Measurements from ENCODE around the gene REPS2.
"Not testable (repeated sequence)": the region's sequence is repeated elsewhere in the genome, so short reads cannot be mapped to it uniquely, and the experiment has no call there.

REPS2 gene

DNA sequence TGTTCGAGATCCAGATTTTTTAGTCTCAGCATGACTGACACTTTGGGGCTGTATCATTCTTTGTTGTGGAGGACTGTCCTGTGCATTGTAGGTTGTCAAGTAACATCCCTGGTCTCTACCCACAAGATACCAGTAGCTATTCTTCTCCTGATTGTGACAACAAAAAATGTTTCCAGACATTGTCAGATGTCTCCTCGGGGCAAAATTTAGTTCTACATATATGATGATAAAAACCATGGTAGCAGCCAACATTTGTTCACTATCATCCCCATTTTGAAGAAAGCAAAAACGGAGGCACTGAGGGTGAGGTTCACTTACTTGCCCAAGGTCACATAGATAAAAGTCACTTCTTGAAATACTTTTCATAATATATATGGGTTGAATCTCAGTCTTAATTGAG, 11.3 kb downstream of the REPS2 start:
- FAIRE-seq (no peak), DNase-seq (ENCODE audit: insufficient read length, low spot score) (no peak)
- TF ChIP-seq TAF1 (IDR thresholded peaks at IDR 0.05; ENCODE audit: low read depth, low read length) = no peak
- TF ChIP-seq POLR2AphosphoS5 (IDR thresholded peaks at IDR 0.05; ENCODE audit: low read depth, low read length) = no peak
- TF ChIP-seq PAX5 (IDR thresholded peaks at IDR 0.05; ENCODE audit: insufficient read depth, low read length, severe bottlenecking) = no peak
- TF ChIP-seq POU2F2 (IDR thresholded peaks at IDR 0.05; ENCODE audit: low read depth, low read length) = no peak
- no peak for TF ChIP-seq SPI1 (IDR thresholded peaks at IDR 0.05; ENCODE audit: low read depth, low read length)
- no peak for TF ChIP-seq POLR2A (IDR thresholded peaks at IDR 0.05; ENCODE audit: low read depth, low read length)

DNA sequence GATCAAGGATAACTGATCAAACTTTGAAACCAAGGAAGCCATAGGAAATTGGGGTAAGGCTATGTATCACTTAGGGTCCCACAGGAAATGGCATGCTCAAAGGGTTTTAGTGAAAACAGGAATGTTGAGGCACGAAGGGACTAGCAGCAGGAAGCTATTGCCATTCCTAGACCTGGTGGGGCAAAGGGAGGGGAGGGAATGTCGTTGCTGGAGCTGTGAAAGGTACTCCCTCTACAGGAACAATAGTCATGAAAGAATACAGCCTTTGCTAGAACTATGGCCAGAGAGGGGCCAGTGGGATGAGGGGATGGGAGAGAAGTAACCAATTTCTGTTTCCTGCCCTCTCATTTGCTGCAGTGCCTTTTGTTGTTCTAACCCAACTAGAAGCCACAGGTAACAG, 11.9 kb downstream of the REPS2 start:
- TF ChIP-seq PAX5 (IDR thresholded peaks at IDR 0.05; ENCODE audit: insufficient read depth, low read length, severe bottlenecking) (no peak), POLR2AphosphoS5 (IDR thresholded peaks at IDR 0.05; ENCODE audit: low read depth, low read length) (no peak), TAF1 (IDR thresholded peaks at IDR 0.05; ENCODE audit: low read depth, low read length) (no peak), POLR2A (IDR thresholded peaks at IDR 0.05; ENCODE audit: low read depth, low read length) (no peak), POU2F2 (IDR thresholded peaks at IDR 0.05; ENCODE audit: low read depth, low read length) (no peak), SPI1 (IDR thresholded peaks at IDR 0.05; ENCODE audit: low read depth, low read length) (no peak)
- FAIRE-seq (no peak), DNase-seq (ENCODE audit: insufficient read length, low spot score) (no peak)

GRCh38 chrX:16962661-16963060, 16.2 kb downstream of the REPS2 start:
- not testable (repeated sequence) for FAIRE-seq; DNase-seq (ENCODE audit: insufficient read length, low spot score)

DNA sequence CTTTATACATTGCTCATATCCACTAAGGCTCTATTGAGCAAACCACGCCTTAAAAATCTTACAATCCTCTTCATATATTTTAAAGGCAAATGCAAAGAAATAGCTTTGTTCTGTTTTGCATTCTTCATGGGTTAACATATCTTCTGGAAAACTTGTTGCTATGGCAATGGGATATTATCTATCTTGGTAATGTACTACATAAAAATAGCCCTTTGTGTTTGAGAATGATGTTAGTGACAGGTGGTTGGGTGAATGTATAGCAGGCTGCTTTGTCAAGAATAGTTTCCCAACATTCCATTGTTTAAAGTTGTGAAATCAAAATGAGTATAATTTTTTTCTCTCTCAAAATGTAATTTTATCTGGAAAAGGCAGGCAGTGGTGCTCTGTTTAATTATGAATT, 16.8 kb downstream of the REPS2 start:
- no peak for TF ChIP-seq POLR2AphosphoS5 (IDR thresholded peaks at IDR 0.05; ENCODE audit: low read depth, low read length)
- TF ChIP-seq SPI1 (IDR thresholded peaks at IDR 0.05; ENCODE audit: low read depth, low read length) = no peak
- no peak for TF ChIP-seq POU2F2 (IDR thresholded peaks at IDR 0.05; ENCODE audit: low read depth, low read length)
- TF ChIP-seq TAF1 (IDR thresholded peaks at IDR 0.05; ENCODE audit: low read depth, low read length) = no peak
- TF ChIP-seq PAX5 (IDR thresholded peaks at IDR 0.05; ENCODE audit: insufficient read depth, low read length, severe bottlenecking) = no peak
- TF ChIP-seq POLR2A (IDR thresholded peaks at IDR 0.05; ENCODE audit: low read depth, low read length) = no peak
- FAIRE-seq = no peak
- no peak for DNase-seq (ENCODE audit: insufficient read length, low spot score)

DNA sequence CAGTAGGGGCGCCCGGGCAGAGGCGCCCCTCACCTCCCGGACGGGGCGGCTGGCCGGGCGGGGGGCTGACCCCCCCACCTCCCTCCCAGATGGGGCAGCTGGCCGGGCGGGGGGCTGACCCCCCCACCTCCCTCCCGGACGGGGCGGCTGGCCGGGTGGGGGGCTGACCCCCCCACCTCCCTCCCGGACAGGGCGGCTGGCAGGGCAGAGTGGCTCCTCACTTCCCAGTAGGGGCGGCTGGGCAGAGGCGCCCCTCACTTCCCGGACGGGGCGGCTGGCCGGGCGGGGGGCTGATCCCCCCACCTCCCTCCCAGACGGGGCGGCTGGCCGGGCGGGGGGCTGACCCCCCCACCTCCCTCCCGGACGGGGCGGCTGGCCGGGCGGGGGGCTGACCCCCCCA, 18.5 kb downstream of the REPS2 start:
- not testable (repeated sequence) for DNase-seq (ENCODE audit: insufficient read length, low spot score); FAIRE-seq

GRCh38 chrX:16966752-16967448, 20.4 kb downstream of the REPS2 start:
- no peak for TF ChIP-seq POLR2A (IDR thresholded peaks at IDR 0.05; ENCODE audit: low read depth, low read length)
- TF ChIP-seq PAX5 (IDR thresholded peaks at IDR 0.05; ENCODE audit: insufficient read depth, low read length, severe bottlenecking) = no peak
- no peak for TF ChIP-seq TAF1 (IDR thresholded peaks at IDR 0.05; ENCODE audit: low read depth, low read length)
- no peak for TF ChIP-seq POU2F2 (IDR thresholded peaks at IDR 0.05; ENCODE audit: low read depth, low read length)
- no peak for TF ChIP-seq POLR2AphosphoS5 (IDR thresholded peaks at IDR 0.05; ENCODE audit: low read depth, low read length)
- TF ChIP-seq SPI1 (IDR thresholded peaks at IDR 0.05; ENCODE audit: low read depth, low read length) = no peak
- DNase-seq (ENCODE audit: insufficient read length, low spot score) (no peak), FAIRE-seq (no peak)

GRCh38 chrX:16968753-16969152, 22.3 kb downstream of the REPS2 start:
- DNase-seq (ENCODE audit: insufficient read length, low spot score); FAIRE-seq: not testable (repeated sequence)

DNA sequence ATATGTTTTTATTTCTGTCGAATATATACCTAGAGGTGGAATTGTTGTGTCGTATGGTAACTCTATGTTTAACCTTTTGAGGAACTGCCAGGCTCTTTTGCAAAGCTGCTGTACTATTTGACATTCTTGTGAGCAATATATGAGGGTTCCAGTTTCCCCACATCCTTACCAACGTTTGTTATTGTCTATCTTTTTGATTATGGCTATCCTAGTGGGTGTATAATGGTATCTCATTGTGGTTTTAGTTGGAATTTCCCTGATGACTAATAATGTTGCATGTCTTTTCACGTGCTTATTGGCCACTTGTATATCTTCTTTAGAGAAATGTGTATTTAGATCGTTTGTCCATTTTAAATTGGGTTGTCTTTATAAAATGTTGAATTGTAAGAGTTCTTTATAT, 24.5 kb downstream of the REPS2 start:
- no peak for DNase-seq (ENCODE audit: insufficient read length, low spot score)
- TF ChIP-seq SPI1 (IDR thresholded peaks at IDR 0.05; ENCODE audit: low read depth, low read length) (no peak), PAX5 (IDR thresholded peaks at IDR 0.05; ENCODE audit: insufficient read depth, low read length, severe bottlenecking) (no peak), POU2F2 (IDR thresholded peaks at IDR 0.05; ENCODE audit: low read depth, low read length) (no peak), POLR2AphosphoS5 (IDR thresholded peaks at IDR 0.05; ENCODE audit: low read depth, low read length) (no peak), TAF1 (IDR thresholded peaks at IDR 0.05; ENCODE audit: low read depth, low read length) (no peak), POLR2A (IDR thresholded peaks at IDR 0.05; ENCODE audit: low read depth, low read length) (no peak)
- FAIRE-seq = peak; percentile 40

GRCh38 chrX:16971694-16972093, 25.2 kb downstream of the REPS2 start:
- DNase-seq (ENCODE audit: insufficient read length, low spot score) (no peak), FAIRE-seq (peak; percentile 62)
- TF ChIP-seq SPI1 (IDR thresholded peaks at IDR 0.05; ENCODE audit: low read depth, low read length) (no peak), POLR2AphosphoS5 (IDR thresholded peaks at IDR 0.05; ENCODE audit: low read depth, low read length) (no peak), TAF1 (IDR thresholded peaks at IDR 0.05; ENCODE audit: low read depth, low read length) (no peak), POU2F2 (IDR thresholded peaks at IDR 0.05; ENCODE audit: low read depth, low read length) (no peak), POLR2A (IDR thresholded peaks at IDR 0.05; ENCODE audit: low read depth, low read length) (no peak), PAX5 (IDR thresholded peaks at IDR 0.05; ENCODE audit: insufficient read depth, low read length, severe bottlenecking) (no peak)

GRCh38 chrX:16975233-16975632, 28.8 kb downstream of the REPS2 start:
- TF ChIP-seq SPI1 (IDR thresholded peaks at IDR 0.05; ENCODE audit: low read depth, low read length) = no peak
- TF ChIP-seq POLR2AphosphoS5 (IDR thresholded peaks at IDR 0.05; ENCODE audit: low read depth, low read length) = no peak
- no peak for TF ChIP-seq POLR2A (IDR thresholded peaks at IDR 0.05; ENCODE audit: low read depth, low read length)
- no peak for TF ChIP-seq TAF1 (IDR thresholded peaks at IDR 0.05; ENCODE audit: low read depth, low read length)
- TF ChIP-seq PAX5 (IDR thresholded peaks at IDR 0.05; ENCODE audit: insufficient read depth, low read length, severe bottlenecking) = no peak
- no peak for TF ChIP-seq POU2F2 (IDR thresholded peaks at IDR 0.05; ENCODE audit: low read depth, low read length)
- DNase-seq (ENCODE audit: insufficient read length, low spot score) (no peak), FAIRE-seq (no peak)

GRCh38 chrX:16977771-16978170, 31.3 kb downstream of the REPS2 start:
- TF ChIP-seq PAX5 (IDR thresholded peaks at IDR 0.05; ENCODE audit: insufficient read depth, low read length, severe bottlenecking) (no peak), TAF1 (IDR thresholded peaks at IDR 0.05; ENCODE audit: low read depth, low read length) (no peak), POLR2A (IDR thresholded peaks at IDR 0.05; ENCODE audit: low read depth, low read length) (no peak), POLR2AphosphoS5 (IDR thresholded peaks at IDR 0.05; ENCODE audit: low read depth, low read length) (no peak), POU2F2 (IDR thresholded peaks at IDR 0.05; ENCODE audit: low read depth, low read length) (no peak), SPI1 (IDR thresholded peaks at IDR 0.05; ENCODE audit: low read depth, low read length) (no peak)
- DNase-seq (ENCODE audit: insufficient read length, low spot score) (no peak), FAIRE-seq (no peak)

Data from GM12891 (cell line).